HepG2 (cell line): ENCODE results near the gene TXLNA. TPM values are rescaled to one million over a fixed set of nuclear protein-coding genes. Genes with fewer than 3 reads are reported as not detected.

Source experiments
- AGO2 ChIP-seq: fragments of 200-400 bp; formaldehyde crosslinking; optimal IDR thresholded peaks from 2 replicates; pipeline ENCODE3; 2017; ENCODE audit warnings: mild to moderate bottlenecking, low read depth, low read length, moderate library complexity
- AKNA ChIP-seq: sonication (generic); formaldehyde crosslinking; IDR thresholded peaks from 2 replicates; pipeline ENCODE4 v1.4.0; 2020; ENCODE audit warnings: missing genetic modification reagents, borderline replicate concordance
- ATF5 ChIP-seq: sonication (generic); formaldehyde crosslinking; IDR thresholded peaks from 2 replicates; pipeline ENCODE4 v1.4.0; 2020; ENCODE audit warnings: mild to moderate bottlenecking, low read depth, missing genetic modification reagents
- ATF7 ChIP-seq, 2 experiments: fragments of 450-650 bp in 1 of 2; sonication (generic) in 1 of 2; formaldehyde crosslinking in 1 of 2; IDR thresholded peaks; 2 replicates each; pipeline versions ENCODE4 v1.4.0 to v1.6.1; 2016 to 2020; ENCODE audit warnings: antibody characterized with exemption in 1 of 2, mild to moderate bottlenecking in 1 of 2, missing genetic modification reagents in 1 of 2
- FLYWCH1 ChIP-seq: sonication (generic); formaldehyde crosslinking; IDR thresholded peaks from 2 replicates; pipeline ENCODE4 v1.8.1; 2023; ENCODE audit warnings: mild to moderate bottlenecking, missing genetic modification reagents
- FOXC1 ChIP-seq: sonication (generic); formaldehyde crosslinking; IDR thresholded peaks from 2 replicates; pipeline ENCODE4 v1.8.0; 2022; ENCODE audit warnings: mild to moderate bottlenecking, missing genetic modification reagents, borderline replicate concordance
- HNRNPUL1 ChIP-seq: fragments of 200-400 bp; formaldehyde crosslinking; IDR thresholded peaks from 2 replicates; pipeline ENCODE4 v1.6.1; 2017; ENCODE audit warnings: low read depth, mild to moderate bottlenecking, low read length, moderate library complexity
- MAX ChIP-seq: IDR thresholded peaks from 2 replicates; pipeline ENCODE4 v1.6.1; 2012; ENCODE audit warnings: inconsistent platforms
- MXD3 ChIP-seq: IDR thresholded peaks from 2 replicates; pipeline ENCODE4 v1.6.1; 2016; ENCODE audit warnings: mild to moderate bottlenecking, missing biosample characterization, missing genetic modification reagents
- MXI1 ChIP-seq: IDR thresholded peaks from 3 replicates; pipeline ENCODE4 v1.6.1; 2012; ENCODE audit warnings: low read depth, low read length, inconsistent platforms, borderline replicate concordance
- NONO ChIP-seq, 2 experiments: fragments of 450-650 bp in 1 of 2; sonication (generic) in 1 of 2; formaldehyde crosslinking in 1 of 2; IDR thresholded peaks in 1 of 2; conservative IDR thresholded peaks in 1 of 2; 2 replicates each; pipeline versions ENCODE4 v1.6.1 to v1.8.0; 2017 to 2022; ENCODE audit warnings: mild to moderate bottlenecking in 1 of 2, missing genetic modification reagents in 1 of 2, moderate library complexity in 1 of 2
- SP4 ChIP-seq: sonication (generic); formaldehyde crosslinking; IDR thresholded peaks from 2 replicates; pipeline ENCODE4 v1.8.1; 2023; ENCODE audit warnings: mild to moderate bottlenecking, missing genetic modification reagents
- THAP11 ChIP-seq: IDR thresholded peaks from 2 replicates; pipeline ENCODE4 v1.6.1; 2016; ENCODE audit warnings: missing biosample characterization, missing genetic modification reagents
- ZBTB7B ChIP-seq: sonication (generic); formaldehyde crosslinking; IDR thresholded peaks from 2 replicates; pipeline ENCODE4 v1.4.0; 2020; ENCODE audit warnings: missing genetic modification reagents
- ZNF253 ChIP-seq: sonication (generic); formaldehyde crosslinking; IDR thresholded peaks from 2 replicates; pipeline ENCODE4 v1.8.0; 2022; ENCODE audit warnings: mild to moderate bottlenecking, missing genetic modification reagents, borderline replicate concordance
- ZNF414 ChIP-seq: sonication (generic); formaldehyde crosslinking; IDR thresholded peaks from 2 replicates; pipeline ENCODE4 v1.5.0; 2020; ENCODE audit warnings: missing genetic modification reagents
- ZNF605 ChIP-seq: sonication (generic); formaldehyde crosslinking; IDR thresholded peaks from 2 replicates; pipeline ENCODE4 v1.8.0; 2022; ENCODE audit warnings: mild to moderate bottlenecking, missing genetic modification reagents
- polyA plus RNA-seq, 8 experiments: library from polyadenylated mRNA; depleted of rRNA in 3 of 8; stranded (reverse) in 7 of 8; unstranded in 1 of 8; fragments of >200 nt; fragmentation: Illumina TruSeq in 4 of 8; extraction: Trizol in 4 of 8; gene quantifications; 2 replicates each; pipeline versions ENCODE4 v1.2.1 to v1.2.3, GENCODE V29; 2011 to 2016; ENCODE audit warnings: low read depth in 4 of 8, missing spikeins in 1 of 8, mixed read lengths in 1 of 8; ENCODE audit not compliant: insufficient read depth in 1 of 8
- total RNA-seq, 5 experiments: library from RNA; depleted of rRNA; stranded (reverse); fragments of >200 nt; fragmentation: Illumina TruSeq; extraction: Trizol; gene quantifications; 2 replicates each; pipeline ENCODE4 v1.2.3, GENCODE V29; 2016; ENCODE audit warnings: low read depth in 1 of 5

The TXLNA gene
- total and polyA plus RNA-seq, 2 of the 13 experiments (the other 11 are each of a cell fraction or from before 2014, with no cell fraction given) = 29.6 to 67.8 TPM

GRCh38 chr1:32205401-32206370 is 26.2 kb downstream of the TXLNA start, which contains the start of gene IQCC (continued):
- TF ChIP-seq ATF7 (IDR thresholded peaks at IDR 0.05) (no peak), ATF7 (CRISPR knock-in tag; IDR thresholded peaks at IDR 0.05) (0 out of 2 replicates have a peak, but pooled peaks have one; percentile 23), SP4 (CRISPR knock-in tag) (0 out of 2 replicates have a peak, but pooled peaks have one; percentile 17), MXI1 (peak; percentile 94; the same call in 2 of the 3 replicates), THAP11 (CRISPR knock-in tag) (peak; percentile 75), MAX (peak; percentile 64; the same call in 1 of the 2 replicates), AGO2 (peak; percentile 47), ZBTB7B (CRISPR knock-in tag) (peak; percentile 54; the same call in 1 of the 2 replicates), AKNA (CRISPR knock-in tag) (no peak), ZNF605 (CRISPR knock-in tag) (0 out of 2 replicates have a peak, but pooled peaks have one; percentile 29), FOXC1 (CRISPR knock-in tag) (peak; percentile 70; the same call in 1 of the 2 replicates), HNRNPUL1 (no peak), NONO (IDR thresholded peaks at IDR 0.05) (no peak), NONO (CRISPR knock-in tag; conservative IDR thresholded peaks at IDR 0.05) (peak; percentile 76), MXD3 (CRISPR knock-in tag) (no peak), ZNF414 (CRISPR knock-in tag) (no peak), ZNF253 (0 out of 2 replicates have a peak, but pooled peaks have one; percentile 19), ATF5 (CRISPR knock-in tag) (no peak), FLYWCH1 (CRISPR knock-in tag) (no peak)
